Uterus (tissue), 2 donors: Measurements from ENCODE around the gene CELSR1.

Experiments
- POLR2A ChIP-seq, 2 donors: fragments of 450-650 bp; IDR thresholded peaks; one replicate each; pipeline ENCODE4 v1.6.1; 2016; ENCODE audit warnings: antibody characterized with exemption in 2 of 2, mild to moderate bottlenecking in 1 of 2, moderate library complexity in 1 of 2
- TF ChIP-seq, protein P1 (sequence below), 4 experiments: fragments of 200-600 bp in 2 of 4; fragments of 450-650 bp in 2 of 4; sonication (generic) in 2 of 4; IDR thresholded peaks; one replicate each; pipeline ENCODE4 v1.5.1; 2016 to 2019; ENCODE audit warnings: antibody characterized with exemption in 4 of 4, mild to moderate bottlenecking in 2 of 4, moderate library complexity in 1 of 4

DNA sequence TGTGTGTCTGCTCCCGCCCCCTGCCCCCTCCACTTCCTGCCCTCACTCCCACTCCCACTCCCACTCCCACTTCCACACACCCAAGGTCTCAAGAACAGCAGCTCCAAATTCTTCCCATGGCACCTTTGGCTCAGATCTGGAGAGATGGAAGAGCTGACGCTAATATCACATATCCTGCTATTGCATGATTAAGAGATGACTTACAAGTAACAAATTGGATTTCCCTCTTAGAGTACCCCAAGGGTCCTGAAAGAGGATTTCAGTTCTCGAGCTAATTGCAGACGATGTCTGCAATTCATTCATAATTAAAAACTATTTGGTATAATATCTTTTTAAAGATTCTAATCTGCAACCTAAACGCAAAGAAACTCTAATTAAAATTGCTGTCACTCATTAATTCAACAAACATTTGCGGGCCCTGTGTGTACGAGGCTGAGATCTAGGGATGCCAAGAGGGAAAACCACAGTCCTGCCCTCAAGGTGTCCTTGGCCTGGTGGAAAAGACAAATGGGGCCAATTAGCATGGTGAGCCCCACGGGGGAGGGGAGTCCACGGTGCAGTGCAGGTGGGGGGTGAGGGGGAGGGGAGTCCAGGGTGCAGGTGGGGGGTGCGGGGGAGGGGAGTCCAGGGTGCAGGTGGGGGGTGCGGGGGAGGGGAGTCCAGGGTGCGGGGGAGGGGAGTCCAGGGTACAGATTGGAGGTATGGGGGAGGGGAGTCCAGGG is 50.3 kb downstream of the CELSR1 start:
- TF ChIP-seq, protein P1, sequence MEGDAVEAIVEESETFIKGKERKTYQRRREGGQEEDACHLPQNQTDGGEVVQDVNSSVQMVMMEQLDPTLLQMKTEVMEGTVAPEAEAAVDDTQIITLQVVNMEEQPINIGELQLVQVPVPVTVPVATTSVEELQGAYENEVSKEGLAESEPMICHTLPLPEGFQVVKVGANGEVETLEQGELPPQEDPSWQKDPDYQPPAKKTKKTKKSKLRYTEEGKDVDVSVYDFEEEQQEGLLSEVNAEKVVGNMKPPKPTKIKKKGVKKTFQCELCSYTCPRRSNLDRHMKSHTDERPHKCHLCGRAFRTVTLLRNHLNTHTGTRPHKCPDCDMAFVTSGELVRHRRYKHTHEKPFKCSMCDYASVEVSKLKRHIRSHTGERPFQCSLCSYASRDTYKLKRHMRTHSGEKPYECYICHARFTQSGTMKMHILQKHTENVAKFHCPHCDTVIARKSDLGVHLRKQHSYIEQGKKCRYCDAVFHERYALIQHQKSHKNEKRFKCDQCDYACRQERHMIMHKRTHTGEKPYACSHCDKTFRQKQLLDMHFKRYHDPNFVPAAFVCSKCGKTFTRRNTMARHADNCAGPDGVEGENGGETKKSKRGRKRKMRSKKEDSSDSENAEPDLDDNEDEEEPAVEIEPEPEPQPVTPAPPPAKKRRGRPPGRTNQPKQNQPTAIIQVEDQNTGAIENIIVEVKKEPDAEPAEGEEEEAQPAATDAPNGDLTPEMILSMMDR (IDR thresholded peaks at IDR 0.05), result no peak
- no peak for TF ChIP-seq POLR2A (IDR thresholded peaks at IDR 0.05)
